Esophagus muscularis mucosa (tissue), 4 donors: ENCODE data around the gene MED13L. TPM values are rescaled to one million over a fixed set of nuclear protein-coding genes. Genes with fewer than 3 reads are reported as not detected.
"Not testable (repeated sequence)": the region's sequence is repeated elsewhere in the genome, so short reads cannot be mapped to it uniquely, and the experiment has no call there.

Experiments
- DNase-seq: peaks from one replicate; pipeline ENCODE4 v3.0.0-alpha.2; 2017; ENCODE audit errors: extremely low spot score
- H3K27ac ChIP-seq, 4 donors: fragments of 200-600 bp; sonication (generic); replicated peaks in 1 of 4; 1 replicate in 3 of 4; 2 replicates in 1 of 4; pipeline ENCODE4 v1.5.1; 2016 to 2019; ENCODE audit warnings: mild to moderate bottlenecking in 1 of 4
- H3K27me3 ChIP-seq, 4 donors: fragments of 200-600 bp; sonication (generic); one replicate each; pipeline versions ENCODE4 v1.5.1 to v1.6.0; 2016 to 2019
- H3K36me3 ChIP-seq, 4 donors: fragments of 200-600 bp; sonication (generic); one replicate each; pipeline ENCODE4 v1.5.1; 2016 to 2019
- H3K4me1 ChIP-seq, 4 donors: fragments of 200-600 bp; sonication (generic); one replicate each; pipeline ENCODE4 v1.5.1; 2016 to 2019
- H3K4me3 ChIP-seq, 4 donors: fragments of 200-600 bp; sonication (generic); 1 replicate in 2 of 4; 2 replicates in 2 of 4; pipeline ENCODE4 v1.5.1; 2016 to 2019; ENCODE audit warnings: mild to moderate bottlenecking in 4 of 4, moderate library complexity in 1 of 4
- H3K9me3 ChIP-seq, 4 donors: fragments of 200-600 bp; sonication (generic); 1 replicate in 3 of 4; 2 replicates in 1 of 4; pipeline ENCODE4 v1.5.1; 2016 to 2019
- EP300 ChIP-seq: sonication (generic); formaldehyde crosslinking; IDR thresholded peaks from one replicate; pipeline ENCODE4 v1.6.1; 2017; ENCODE audit warnings: antibody characterized with exemption
- POLR2A ChIP-seq: fragments of 450-650 bp; IDR thresholded peaks from one replicate; pipeline ENCODE4 v1.6.1; 2017; ENCODE audit warnings: antibody characterized with exemption, moderate library complexity, mild to moderate bottlenecking, low read depth
- POLR2AphosphoS5 ChIP-seq, 2 donors: sonication (generic); formaldehyde crosslinking; IDR thresholded peaks; one replicate each; pipeline ENCODE4 v1.6.1; 2017; ENCODE audit warnings: antibody characterized with exemption in 2 of 2
- WGBS: methylation state at CpG from one replicate; pipeline ENCODE4 v1.1.5; 2018; 5-methylcytosine and 5-hydroxymethylcytosine counted together
- intact Hi-C: fragments of 100-400 bp; cut with DNase I; formaldehyde crosslinking; loops from one replicate; pipeline ENCODE4 v1.15.1; 2023
- total RNA-seq, 4 donors: library from RNA; depleted of rRNA; stranded (reverse); fragments of >200 nt; gene quantifications; one replicate each; pipeline versions ENCODE4 v1.1.0 to v1.2.1, GENCODE V29; 2016
- TF ChIP-seq, protein P1 (sequence below), 3 experiments: fragments of 200-600 bp in 2 of 3; fragments of 450-650 bp in 1 of 3; sonication (generic) in 2 of 3; IDR thresholded peaks; one replicate each; pipeline ENCODE4 v1.5.1; 2017 to 2019; ENCODE audit warnings: antibody characterized with exemption in 3 of 3, mild to moderate bottlenecking in 2 of 3, moderate library complexity in 1 of 3

MED13L gene
- total RNA-seq, 4 donors from 2014 or later = 141 to 350 (median 175) TPM

DNA sequence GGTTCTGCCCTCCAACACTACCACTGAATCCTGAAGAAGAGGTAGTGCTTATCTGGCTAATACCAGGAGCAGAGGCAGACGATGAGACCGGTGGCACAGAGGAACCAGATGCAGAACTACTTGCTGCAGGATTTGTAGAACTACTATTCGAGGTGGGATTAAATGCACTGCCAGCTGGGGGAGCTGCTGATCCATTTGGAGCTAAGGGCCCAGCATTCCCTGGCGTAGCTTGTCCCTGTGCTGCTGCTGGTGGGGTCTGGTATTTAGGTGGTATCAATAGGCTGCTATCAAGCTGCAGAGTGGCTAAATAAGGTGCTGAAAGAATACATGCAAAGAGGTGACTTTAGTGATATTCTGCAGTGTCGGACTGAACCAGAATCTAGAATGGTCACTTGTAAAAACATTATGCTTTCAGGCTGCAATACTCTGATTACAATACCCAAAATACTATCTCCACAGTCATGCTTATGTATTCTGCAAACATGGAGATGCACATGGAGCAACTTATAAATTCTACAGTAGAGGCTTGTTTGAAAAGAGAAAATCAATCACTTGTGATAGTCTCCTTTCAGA, 294.2 kb downstream of the MED13L start:
- Histone ChIP-seq H3K4me3 (no peak overlapping the region), H3K9me3 (no peaks in the 10 kb centered on the region), H3K36me3 (peaks cover 28 to 67% (median 52%) of the 10 kb centered on the region in 4 donors), H3K4me1 (peaks cover 3 to 28% (median 22%) of the 10 kb centered on the region in 4 donors), H3K27me3 (no peaks in the 10 kb centered on the region), H3K27ac (no peak overlapping the region)
- intact Hi-C loops = no loop called here
- no peak for TF ChIP-seq POLR2AphosphoS5 (IDR thresholded peaks at IDR 0.05)
- TF ChIP-seq, protein P1, sequence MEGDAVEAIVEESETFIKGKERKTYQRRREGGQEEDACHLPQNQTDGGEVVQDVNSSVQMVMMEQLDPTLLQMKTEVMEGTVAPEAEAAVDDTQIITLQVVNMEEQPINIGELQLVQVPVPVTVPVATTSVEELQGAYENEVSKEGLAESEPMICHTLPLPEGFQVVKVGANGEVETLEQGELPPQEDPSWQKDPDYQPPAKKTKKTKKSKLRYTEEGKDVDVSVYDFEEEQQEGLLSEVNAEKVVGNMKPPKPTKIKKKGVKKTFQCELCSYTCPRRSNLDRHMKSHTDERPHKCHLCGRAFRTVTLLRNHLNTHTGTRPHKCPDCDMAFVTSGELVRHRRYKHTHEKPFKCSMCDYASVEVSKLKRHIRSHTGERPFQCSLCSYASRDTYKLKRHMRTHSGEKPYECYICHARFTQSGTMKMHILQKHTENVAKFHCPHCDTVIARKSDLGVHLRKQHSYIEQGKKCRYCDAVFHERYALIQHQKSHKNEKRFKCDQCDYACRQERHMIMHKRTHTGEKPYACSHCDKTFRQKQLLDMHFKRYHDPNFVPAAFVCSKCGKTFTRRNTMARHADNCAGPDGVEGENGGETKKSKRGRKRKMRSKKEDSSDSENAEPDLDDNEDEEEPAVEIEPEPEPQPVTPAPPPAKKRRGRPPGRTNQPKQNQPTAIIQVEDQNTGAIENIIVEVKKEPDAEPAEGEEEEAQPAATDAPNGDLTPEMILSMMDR (IDR thresholded peaks at IDR 0.05) = peak in 1 of 3 experiments; percentile 38
- WGBS = 80% methylated on average over 5 of the region's 5 CpGs
- DNase-seq = no peak

DNA sequence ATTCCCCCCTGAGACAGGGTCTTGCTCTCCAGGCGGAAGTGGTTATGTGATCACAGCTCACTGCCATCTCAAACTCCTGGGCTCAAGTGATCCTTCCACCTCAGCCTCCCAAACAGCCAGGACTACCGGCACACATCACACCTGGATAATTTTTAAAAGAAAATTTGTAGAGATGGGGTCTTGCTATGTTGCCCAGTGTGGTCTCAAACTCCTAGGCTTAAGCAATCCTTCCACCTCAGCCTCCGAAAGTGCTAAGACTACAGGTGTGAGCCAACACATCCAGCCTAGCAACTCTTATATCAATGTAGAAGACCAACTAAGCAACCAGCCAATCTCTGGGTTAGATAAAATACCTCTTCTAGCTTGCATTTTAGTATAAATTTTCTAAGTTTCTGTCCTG, 297.2 kb downstream of the MED13L start:
- peaks cover 3 to 22% (median 18%) of the 10 kb centered on the region in 4 donors for H3K4me1 ChIP-seq
- intact Hi-C loops = no loop called here
- WGBS = 88% methylated on average over 3 of the region's 3 CpGs
- no peak overlapping the region for H3K4me3 ChIP-seq
- H3K9me3 ChIP-seq = no peaks in the 10 kb centered on the region
- H3K27me3 ChIP-seq = no peaks in the 10 kb centered on the region
- TF ChIP-seq EP300 (no peak), POLR2AphosphoS5 (IDR thresholded peaks at IDR 0.05) (no peak)
- TF ChIP-seq, protein P1 (IDR thresholded peaks at IDR 0.05) = no peak
- H3K36me3 ChIP-seq = peaks cover 29 to 65% (median 43%) of the 10 kb centered on the region in 4 donors
- no peak overlapping the region for H3K27ac ChIP-seq
- no peak for DNase-seq

DNA sequence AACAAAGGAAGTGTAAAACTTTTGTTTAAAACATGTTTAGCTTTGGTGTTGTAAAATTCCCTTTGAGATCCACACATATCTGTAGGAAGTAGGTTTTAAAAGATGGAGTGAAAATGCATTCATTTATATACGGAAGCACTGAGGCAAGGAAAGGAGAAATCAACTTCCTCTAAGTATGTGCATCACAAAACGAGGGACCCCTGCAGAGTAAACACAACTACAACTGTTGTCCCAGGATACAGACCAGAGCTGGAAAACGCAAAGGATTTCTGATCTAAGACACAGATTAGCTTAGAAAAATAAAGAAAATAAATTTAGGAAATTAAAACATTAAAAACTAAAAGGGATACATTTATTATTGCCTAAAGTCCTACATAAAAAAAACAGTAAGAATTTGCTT, 297.6 kb downstream of the MED13L start:
- intact Hi-C loops = no loop called here
- TF ChIP-seq EP300 (no peak), POLR2A (no peak), POLR2AphosphoS5 (IDR thresholded peaks at IDR 0.05) (no peak)
- TF ChIP-seq, protein P1 (IDR thresholded peaks at IDR 0.05) = no peak
- no peak for DNase-seq
- WGBS = 72% methylated on average over 3 of the region's 3 CpGs
- Histone ChIP-seq H3K9me3 (no peaks in the 10 kb centered on the region), H3K4me3 (no peak overlapping the region), H3K27me3 (no peaks in the 10 kb centered on the region), H3K27ac (peak overlapping the region in 1 of 4 donors; percentile 21), H3K36me3 (peaks cover 33 to 70% (median 48%) of the 10 kb centered on the region in 4 donors), H3K4me1 (peaks cover 3 to 20% (median 17%) of the 10 kb centered on the region in 4 donors)

DNA sequence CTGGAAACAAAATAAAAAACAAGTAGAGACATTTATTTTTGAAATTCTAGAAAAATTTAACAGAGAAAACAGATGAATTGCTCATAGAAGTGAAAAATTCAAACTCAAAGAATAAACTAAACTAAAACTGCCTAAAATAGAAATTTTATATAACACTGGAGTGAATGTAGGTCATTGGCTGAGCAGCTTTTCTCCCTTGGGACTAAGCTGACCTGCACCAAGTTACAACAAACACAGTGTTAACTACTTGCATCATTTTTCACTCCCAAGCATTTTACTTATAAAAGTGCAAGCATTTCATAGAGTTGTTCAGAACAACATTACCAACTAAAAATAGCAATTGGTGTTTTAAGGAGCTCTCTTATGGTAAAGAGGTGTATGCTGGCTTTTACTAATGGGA, 298.1 kb downstream of the MED13L start:
- H3K4me3 ChIP-seq = no peak overlapping the region
- no peak for DNase-seq
- no peak for TF ChIP-seq POLR2AphosphoS5 (IDR thresholded peaks at IDR 0.05)
- TF ChIP-seq, protein P1 (IDR thresholded peaks at IDR 0.05) = no peak
- no peak for TF ChIP-seq EP300
- no peak for TF ChIP-seq POLR2A
- intact Hi-C loops = no loop called here
- peaks cover 3 to 20% (median 16%) of the 10 kb centered on the region in 4 donors for H3K4me1 ChIP-seq
- H3K9me3 ChIP-seq = no peaks in the 10 kb centered on the region
- H3K27ac ChIP-seq = peak overlapping the region in 3 of 4 donors; percentile 21 to 30 (median 24)
- no peaks in the 10 kb centered on the region for H3K27me3 ChIP-seq
- H3K36me3 ChIP-seq = peaks cover 34 to 74% (median 50%) of the 10 kb centered on the region in 4 donors

DNA sequence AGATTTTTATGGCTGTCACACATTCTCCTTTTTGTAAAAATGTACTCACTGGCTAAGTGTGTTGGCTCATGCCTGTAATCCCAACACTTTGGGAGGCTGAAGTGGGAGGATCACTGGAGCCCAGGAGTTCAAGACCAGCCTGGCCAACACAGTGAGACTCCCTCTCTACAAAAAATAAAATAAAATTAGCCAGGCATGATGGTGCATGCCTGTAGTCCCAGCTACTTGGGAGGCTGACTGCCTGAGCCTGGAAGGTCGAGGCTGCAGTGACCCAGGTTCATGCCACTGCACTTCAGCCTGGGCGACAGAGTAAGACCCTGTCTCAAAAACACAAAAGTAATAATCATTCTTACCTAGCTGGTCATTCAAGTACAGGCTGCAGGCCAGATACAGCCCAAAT, 300.7 kb downstream of the MED13L start:
- WGBS = 92% methylated on average over 2 of the region's 2 CpGs
- H3K4me1 ChIP-seq = peaks cover 3 to 23% (median 18%) of the 10 kb centered on the region in 4 donors
- intact Hi-C loops, H3K9me3 ChIP-seq, H3K27ac ChIP-seq, H3K27me3 ChIP-seq, H3K4me3 ChIP-seq, DNase-seq: not testable (repeated sequence)
- peaks cover 13 to 70% (median 50%) of the 10 kb centered on the region in 4 donors for H3K36me3 ChIP-seq
